Neural progenitor cell (in vitro differentiated cells): ENCODE data around the gene ANLN. TPM values are rescaled to one million over a fixed set of nuclear protein-coding genes. Genes with fewer than 3 reads are reported as not detected.
A peak's percentile ranks its signal among the peaks of the same experiment; 100 is the strongest.

Experiments
- DNase-seq: peaks from one replicate; pipeline ENCODE4 v3.0.0-alpha.2; 2016; ENCODE audit warnings: low spot score
- H2AFZ ChIP-seq: fragments of 200-600 bp; sonication (generic); replicated peaks from 2 replicates; pipeline ENCODE4 v1.6.1; 2016; ENCODE audit warnings: antibody characterized with exemption
- H3F3A ChIP-seq: fragments of 200-600 bp; sonication (generic); 2 replicates; pipeline ENCODE4 v1.6.1; 2016; ENCODE audit warnings: antibody characterized with exemption, low read depth
- H3K27ac ChIP-seq: fragments of 200-600 bp; sonication (generic); 2 replicates; pipeline ENCODE4 v1.5.1; 2016; ENCODE audit warnings: mild to moderate bottlenecking
- H3K27me3 ChIP-seq: fragments of 200-600 bp; sonication (generic); 2 replicates; pipeline ENCODE4 v1.6.1; 2016; ENCODE audit warnings: mild to moderate bottlenecking, moderate library complexity
- H3K36me3 ChIP-seq: fragments of 200-600 bp; sonication (generic); 2 replicates; pipeline ENCODE4 v1.5.1; 2016
- H3K4me1 ChIP-seq: fragments of 200-600 bp; sonication (generic); 2 replicates; pipeline ENCODE4 v1.6.1; 2016; ENCODE audit warnings: mixed run types
- H3K4me2 ChIP-seq: fragments of 200-600 bp; sonication (generic); 2 replicates; pipeline ENCODE4 v1.6.1; 2016
- H3K4me3 ChIP-seq: fragments of 200-600 bp; sonication (generic); 2 replicates; pipeline ENCODE4 v1.5.1; 2016
- H3K79me2 ChIP-seq: fragments of 200-600 bp; sonication (generic); 2 replicates; pipeline ENCODE4 v1.6.1; 2016; ENCODE audit warnings: low read depth
- H3K9ac ChIP-seq: fragments of 200-600 bp; sonication (generic); 2 replicates; pipeline ENCODE4 v1.6.1; 2016
- H3K9me3 ChIP-seq: fragments of 200-600 bp; sonication (generic); 2 replicates; pipeline ENCODE4 v1.5.1; 2016; ENCODE audit warnings: low read depth
- H4K20me1 ChIP-seq: fragments of 200-600 bp; sonication (generic); 2 replicates; pipeline ENCODE4 v1.6.1; 2016; ENCODE audit warnings: low read depth
- H3K27ac Mint-ChIP-seq: 3 replicates; pipeline ENCODE4 v1.8.0; 2021; ENCODE audit warnings: mixed read lengths
- H3K27me3 Mint-ChIP-seq: 2 replicates; pipeline ENCODE4 v1.8.0; 2022; ENCODE audit warnings: low read depth, mild to moderate bottlenecking, inconsistent platforms, moderate library complexity, mixed read lengths; ENCODE audit not compliant: insufficient read depth
- H3K36me3 Mint-ChIP-seq: 3 replicates; pipeline ENCODE4 v1.8.0; 2021; ENCODE audit warnings: mixed read lengths
- H3K4me1 Mint-ChIP-seq: 3 replicates; pipeline ENCODE4 v1.8.0; 2021; ENCODE audit warnings: mixed read lengths
- H3K4me3 Mint-ChIP-seq: 3 replicates; pipeline ENCODE4 v1.8.0; 2021; ENCODE audit warnings: mild to moderate bottlenecking, moderate library complexity, mixed read lengths
- H3K9me3 Mint-ChIP-seq: 3 replicates; pipeline ENCODE4 v1.8.0; 2020; ENCODE audit warnings: mixed read lengths
- EZH2 ChIP-seq: fragments of 200-600 bp; sonication (generic); IDR thresholded peaks from 2 replicates; pipeline ENCODE4 v1.6.1; 2017; ENCODE audit warnings: antibody characterized with exemption, mild to moderate bottlenecking, moderate library complexity
- EZH2phosphoT487 ChIP-seq: fragments of 200-600 bp; sonication (generic); IDR thresholded peaks from 2 replicates; pipeline ENCODE4 v1.6.1; 2017; ENCODE audit warnings: antibody characterized with exemption
- total RNA-seq: library from RNA; depleted of rRNA; stranded (reverse); fragments of >200 nt; gene quantifications from 2 replicates; pipeline ENCODE4 v1.2.3, GENCODE V29; 2015; ENCODE audit warnings: low replicate concordance
- TF ChIP-seq, protein P1 (sequence below): fragments of 200-600 bp; sonication (generic); IDR thresholded peaks from 2 replicates; pipeline ENCODE4 v1.5.1; 2017; ENCODE audit warnings: antibody characterized with exemption, mild to moderate bottlenecking

Gene ANLN
- total RNA-seq, 1 donor from 2014 or later, result 176 TPM

GRCh38 chr7:36393826-36394225, 4.2 kb downstream of the ANLN start:
- Mint-ChIP-seq H3K4me1 (peaks cover 31% of the 10 kb centered on the region), H3K27ac (peak overlapping the region; percentile 1), H3K4me3 (no peak overlapping the region), H3K9me3 (peaks cover 10% of the 10 kb centered on the region), H3K36me3 (peaks cover 35% of the 10 kb centered on the region), H3K27me3 (peaks cover 3% of the 10 kb centered on the region)
- Histone ChIP-seq H3F3A (peaks cover 21% of the 10 kb centered on the region), H3K4me3 (no peak overlapping the region), H2AFZ (no peak overlapping the region), H3K27ac (no peak overlapping the region), H3K9ac (no peak overlapping the region), H3K9me3 (no peaks in the 10 kb centered on the region), H3K79me2 (peaks cover 82% of the 10 kb centered on the region), H3K4me2 (no peak overlapping the region), H3K36me3 (peaks cover 25% of the 10 kb centered on the region), H3K27me3 (no peaks in the 10 kb centered on the region), H3K4me1 (peaks cover 24% of the 10 kb centered on the region), H4K20me1 (peaks cover 17% of the 10 kb centered on the region)
- DNase-seq, result no peak
- no peak for TF ChIP-seq EZH2phosphoT487
- TF ChIP-seq EZH2, result no peak

GRCh38 chr7:36395171-36395894, 5.7 kb downstream of the ANLN start:
- H3K4me1 Mint-ChIP-seq, result peaks cover 31% of the 10 kb centered on the region
- Histone ChIP-seq H3K4me1 (peaks cover 24% of the 10 kb centered on the region), H3K27me3 (no peaks in the 10 kb centered on the region), H3K4me3 (no peak overlapping the region), H2AFZ (no peak overlapping the region), H3K9me3 (no peaks in the 10 kb centered on the region), H3F3A (peaks cover 10% of the 10 kb centered on the region), H4K20me1 (peaks cover 17% of the 10 kb centered on the region), H3K36me3 (peaks cover 38% of the 10 kb centered on the region), H3K27ac (no peak overlapping the region), H3K4me2 (no peak overlapping the region), H3K79me2 (peaks cover 79% of the 10 kb centered on the region), H3K9ac (no peak overlapping the region)
- TF ChIP-seq, protein P1, sequence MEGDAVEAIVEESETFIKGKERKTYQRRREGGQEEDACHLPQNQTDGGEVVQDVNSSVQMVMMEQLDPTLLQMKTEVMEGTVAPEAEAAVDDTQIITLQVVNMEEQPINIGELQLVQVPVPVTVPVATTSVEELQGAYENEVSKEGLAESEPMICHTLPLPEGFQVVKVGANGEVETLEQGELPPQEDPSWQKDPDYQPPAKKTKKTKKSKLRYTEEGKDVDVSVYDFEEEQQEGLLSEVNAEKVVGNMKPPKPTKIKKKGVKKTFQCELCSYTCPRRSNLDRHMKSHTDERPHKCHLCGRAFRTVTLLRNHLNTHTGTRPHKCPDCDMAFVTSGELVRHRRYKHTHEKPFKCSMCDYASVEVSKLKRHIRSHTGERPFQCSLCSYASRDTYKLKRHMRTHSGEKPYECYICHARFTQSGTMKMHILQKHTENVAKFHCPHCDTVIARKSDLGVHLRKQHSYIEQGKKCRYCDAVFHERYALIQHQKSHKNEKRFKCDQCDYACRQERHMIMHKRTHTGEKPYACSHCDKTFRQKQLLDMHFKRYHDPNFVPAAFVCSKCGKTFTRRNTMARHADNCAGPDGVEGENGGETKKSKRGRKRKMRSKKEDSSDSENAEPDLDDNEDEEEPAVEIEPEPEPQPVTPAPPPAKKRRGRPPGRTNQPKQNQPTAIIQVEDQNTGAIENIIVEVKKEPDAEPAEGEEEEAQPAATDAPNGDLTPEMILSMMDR, result no peak
- TF ChIP-seq EZH2 (no peak), EZH2phosphoT487 (no peak)
- no peak overlapping the region for H3K27ac Mint-ChIP-seq
- no peak for DNase-seq
- peaks cover 3% of the 10 kb centered on the region for H3K27me3 Mint-ChIP-seq
- H3K4me3 Mint-ChIP-seq, result no peak overlapping the region
- H3K36me3 Mint-ChIP-seq, result peaks cover 46% of the 10 kb centered on the region
- peaks cover 10% of the 10 kb centered on the region for H3K9me3 Mint-ChIP-seq

DNA sequence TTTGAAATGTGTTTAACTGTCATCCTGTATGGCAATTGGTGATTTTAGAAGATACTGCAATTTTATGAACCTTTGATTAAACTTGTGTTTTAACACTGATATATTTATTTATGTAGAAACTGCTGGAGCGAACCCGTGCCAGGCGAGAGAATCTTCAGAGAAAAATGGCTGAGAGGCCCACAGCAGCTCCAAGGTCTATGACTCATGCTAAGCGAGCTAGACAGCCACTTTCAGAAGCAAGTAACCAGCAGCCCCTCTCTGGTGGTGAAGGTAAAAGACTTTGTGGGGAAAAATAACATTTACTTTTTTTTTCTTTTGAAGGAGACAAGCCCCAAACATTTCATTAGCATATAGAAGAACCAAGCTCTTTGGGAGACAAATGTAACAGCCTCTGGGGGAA, 6.5 kb downstream of the ANLN start:
- peaks cover 71% of the 10 kb centered on the region for H3K79me2 ChIP-seq
- Mint-ChIP-seq H3K4me1 (peaks cover 24% of the 10 kb centered on the region), H3K4me3 (no peak overlapping the region), H3K36me3 (peaks cover 46% of the 10 kb centered on the region), H3K27me3 (peaks cover 3% of the 10 kb centered on the region), H3K27ac (no peak overlapping the region), H3K9me3 (peaks cover 10% of the 10 kb centered on the region)
- no peak overlapping the region for H2AFZ ChIP-seq
- no peak overlapping the region for H3K27ac ChIP-seq
- H3K27me3 ChIP-seq, result no peaks in the 10 kb centered on the region
- H3K4me3 ChIP-seq, result no peak overlapping the region
- no peak for DNase-seq
- H3K9me3 ChIP-seq, result no peaks in the 10 kb centered on the region
- H3F3A ChIP-seq, result peaks cover 4% of the 10 kb centered on the region
- no peak for TF ChIP-seq EZH2
- TF ChIP-seq EZH2phosphoT487, result no peak
- TF ChIP-seq, protein P1, result no peak
- H3K4me1 ChIP-seq, result peaks cover 23% of the 10 kb centered on the region
- H3K9ac ChIP-seq, result no peak overlapping the region
- no peak overlapping the region for H3K4me2 ChIP-seq
- H4K20me1 ChIP-seq, result peaks cover 17% of the 10 kb centered on the region
- H3K36me3 ChIP-seq, result peaks cover 38% of the 10 kb centered on the region

GRCh38 chr7:36400036-36400435, 10.4 kb downstream of the ANLN start:
- TF ChIP-seq, protein P1, result no peak
- TF ChIP-seq EZH2phosphoT487, result no peak
- no peak for TF ChIP-seq EZH2
- Histone ChIP-seq H3K9ac (no peak overlapping the region), H3K4me3 (no peak overlapping the region), H3K4me1 (no peaks in the 10 kb centered on the region), H3F3A (peaks cover 4% of the 10 kb centered on the region), H3K36me3 (peaks cover 44% of the 10 kb centered on the region), H3K79me2 (peaks cover 43% of the 10 kb centered on the region), H3K27me3 (no peaks in the 10 kb centered on the region), H3K9me3 (no peaks in the 10 kb centered on the region), H4K20me1 (peaks cover 8% of the 10 kb centered on the region), H3K4me2 (no peak overlapping the region), H3K27ac (no peak overlapping the region), H2AFZ (no peak overlapping the region)
- Mint-ChIP-seq H3K36me3 (peaks cover 46% of the 10 kb centered on the region), H3K4me3 (no peak overlapping the region), H3K27me3 (no peaks in the 10 kb centered on the region), H3K27ac (no peak overlapping the region), H3K4me1 (no peaks in the 10 kb centered on the region), H3K9me3 (peaks cover 5% of the 10 kb centered on the region)
- no peak for DNase-seq
